ENCODE results near the gene KCNQ2.

DNA sequence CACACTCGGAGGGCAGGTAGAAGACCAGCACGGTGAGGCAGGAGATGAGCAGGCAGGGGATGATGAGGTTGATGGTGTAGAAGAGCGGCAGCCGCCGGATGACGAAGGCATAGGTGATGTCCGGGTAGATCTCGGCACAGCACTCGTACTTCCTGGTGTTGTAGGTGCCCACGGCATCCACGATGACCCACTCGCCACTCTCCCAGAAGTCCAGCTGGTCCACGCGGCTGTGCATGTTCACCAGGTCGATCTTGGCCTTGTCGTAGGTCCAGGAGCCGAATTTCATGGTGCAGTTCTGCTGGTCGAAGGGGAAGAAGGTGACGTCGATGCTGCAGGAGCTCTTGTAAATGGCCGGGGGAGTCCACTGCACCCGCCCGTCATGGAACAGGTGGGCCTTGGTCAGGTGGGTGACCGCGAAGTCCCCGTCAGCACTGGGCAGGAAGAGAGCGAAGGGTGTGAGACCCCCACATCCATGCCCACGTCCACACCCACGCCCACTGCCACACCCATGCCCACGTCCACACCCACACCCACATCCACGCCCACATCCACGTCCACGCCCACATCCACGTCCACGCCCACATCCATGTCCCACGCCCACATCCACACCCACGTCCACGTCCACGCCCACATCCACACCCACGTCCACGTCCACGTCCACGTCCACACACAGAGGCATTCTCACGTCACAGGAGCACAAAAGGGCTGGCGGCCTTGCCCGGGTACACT lies 121.7 kb downstream of the KCNQ2 start:
- TF ChIP-seq CTCF (IDR thresholded peaks at IDR 0.05): no peak
- TF ChIP-seq POLR2A (IDR thresholded peaks at IDR 0.05): no peak
